MV-4-11 (cell line): ENCODE data around the gene NTHL1.

ENCODE experiments used
- DNase-seq: peaks from one replicate; lab custom pipeline; 2025; lab: John Stamatoyannopoulos, UW

NTHL1 gene

DNA sequence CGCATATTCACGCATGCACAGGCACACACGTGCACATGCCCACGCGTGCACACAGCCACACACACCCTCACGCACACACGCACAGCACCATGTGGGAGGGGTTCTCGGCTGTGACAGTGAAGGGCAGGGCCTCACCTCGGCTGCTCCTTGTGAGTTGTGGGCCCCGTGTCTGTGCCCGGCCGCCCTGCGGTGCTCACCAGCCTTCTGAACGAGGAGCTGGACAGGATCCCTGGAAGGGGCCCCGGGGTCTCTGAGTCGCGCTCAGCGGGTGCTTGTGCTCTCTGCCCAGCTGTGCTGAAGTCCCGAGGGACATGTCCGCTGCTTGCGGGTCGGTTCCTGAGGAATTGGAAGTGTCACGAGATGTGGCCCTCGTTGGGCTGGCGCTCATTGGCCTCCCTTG lies 16.2 kb upstream of the NTHL1 start:
- no peak for DNase-seq

DNA sequence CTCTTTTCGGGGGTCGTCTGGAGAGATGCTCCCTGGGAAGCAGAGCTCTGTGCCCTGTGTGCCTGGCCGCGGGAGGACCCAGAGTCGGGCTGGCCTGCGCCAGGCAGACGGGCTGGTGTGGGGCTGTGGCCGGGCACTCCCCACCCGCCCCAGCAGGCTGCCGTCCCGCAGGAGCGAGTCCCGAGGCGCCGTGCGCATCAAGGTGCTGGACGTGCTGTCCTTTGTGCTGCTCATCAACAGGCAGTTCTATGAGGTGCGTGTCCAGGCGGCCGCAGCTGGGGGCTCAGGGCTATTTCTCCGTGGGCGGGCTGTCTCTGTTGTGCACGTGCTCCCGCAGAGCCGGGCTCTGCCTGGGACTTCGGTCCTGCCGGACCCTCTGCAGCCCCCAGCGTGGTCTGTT lies 15.2 kb upstream of the NTHL1 start:
- no peak for DNase-seq

DNA sequence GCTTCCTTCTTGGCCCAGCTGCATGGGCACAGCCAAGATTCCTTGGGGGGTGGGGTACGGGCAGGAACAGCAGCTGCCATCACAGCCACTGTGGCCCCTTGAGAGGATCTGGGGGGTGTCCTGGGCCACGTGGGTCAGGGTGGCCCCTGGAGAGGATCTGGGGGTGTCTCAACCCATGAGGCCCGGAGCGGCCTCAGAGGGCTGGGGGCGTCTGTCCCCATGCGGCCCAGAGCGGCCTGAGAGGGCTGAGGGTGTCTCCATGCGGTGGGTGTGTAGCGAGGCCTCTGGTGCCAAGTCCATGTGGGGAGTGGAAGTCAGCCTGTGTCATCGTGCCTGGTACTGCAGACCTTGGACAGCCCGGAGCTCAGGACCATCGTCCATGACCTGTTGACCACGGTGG lies 13.9 kb upstream of the NTHL1 start:
- DNase-seq = no peak

DNA sequence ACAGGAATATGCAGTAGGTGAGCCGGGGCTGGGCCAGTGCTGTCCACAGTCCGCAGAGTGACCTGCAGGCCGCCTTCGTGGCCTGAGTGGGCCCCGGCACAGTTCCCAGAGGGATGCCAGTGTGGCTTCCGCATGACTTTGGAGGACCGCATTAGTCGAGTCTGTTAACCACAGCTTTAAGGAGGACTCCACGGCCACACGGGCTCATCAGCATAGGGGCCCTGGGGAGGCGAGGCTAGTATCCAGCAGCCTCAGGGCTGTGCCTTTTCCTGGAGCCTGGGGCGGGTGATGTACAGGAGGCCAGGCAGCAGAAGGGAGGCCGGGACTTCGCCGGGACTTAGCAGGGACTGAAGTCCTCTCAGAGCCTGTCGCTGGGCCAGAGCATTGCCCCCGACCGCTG lies 13.4 kb upstream of the NTHL1 start:
- DNase-seq = no peak

DNA sequence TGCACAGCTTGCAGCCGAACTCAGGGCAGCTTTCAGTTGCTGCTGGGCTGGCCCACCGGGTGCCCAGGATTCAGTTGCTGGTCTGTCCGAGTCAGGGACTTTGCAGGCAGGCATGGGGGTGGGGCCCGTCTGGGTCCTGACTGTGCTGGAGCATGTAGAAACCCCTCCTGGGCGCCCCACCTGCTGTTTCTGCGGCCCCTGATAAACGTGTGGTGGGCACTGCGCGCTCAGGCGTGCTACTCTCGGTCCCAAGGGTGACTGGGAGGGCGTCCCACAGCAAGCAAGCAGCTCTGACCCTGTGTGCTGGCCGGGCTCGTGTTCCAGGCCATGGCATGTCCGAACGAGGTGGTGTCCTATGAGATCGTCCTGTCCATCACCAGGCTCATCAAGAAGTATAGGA lies 12.7 kb upstream of the NTHL1 start:
- DNase-seq = no peak

DNA sequence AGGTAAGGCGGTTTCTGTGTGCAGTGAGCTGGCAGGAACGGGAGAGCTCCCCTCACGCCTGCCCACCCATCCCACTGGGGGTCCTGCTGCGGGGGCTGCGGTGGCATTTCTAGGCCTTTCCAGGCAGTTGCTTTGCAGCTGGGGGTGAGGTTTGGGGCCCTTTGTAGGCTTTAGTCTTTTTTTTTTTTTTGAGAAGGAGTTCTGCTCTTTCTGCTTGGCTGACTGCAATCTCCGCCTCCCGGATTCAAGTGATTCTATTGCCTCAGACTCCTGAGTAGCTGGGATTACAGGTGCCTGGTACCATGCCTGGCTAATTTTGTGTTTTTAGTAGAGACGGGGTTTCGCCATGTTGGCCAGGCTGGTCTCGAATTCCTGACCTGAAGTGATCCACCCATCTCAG lies 11.2 kb upstream of the NTHL1 start:
- no peak for DNase-seq

DNA sequence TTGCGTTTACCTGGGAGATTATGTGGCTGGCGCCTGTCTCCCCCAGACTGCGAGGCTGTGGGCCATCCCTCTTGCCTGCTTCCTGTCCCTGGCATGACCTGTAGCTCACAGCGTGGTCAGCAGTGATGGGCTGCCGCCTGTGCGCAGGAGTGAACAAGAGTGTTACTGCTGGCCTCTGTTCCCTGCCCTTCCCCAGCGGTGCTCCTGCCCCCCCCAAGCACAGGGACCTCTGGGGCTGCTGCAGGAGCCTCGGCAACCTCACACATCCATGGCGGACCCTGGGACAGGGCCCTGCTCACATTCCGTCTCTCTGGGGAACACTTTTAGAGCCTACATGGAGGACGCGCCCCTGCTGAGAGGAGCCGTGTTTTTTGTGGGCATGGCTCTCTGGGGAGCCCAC lies 10.8 kb upstream of the NTHL1 start:
- no peak for DNase-seq

DNA sequence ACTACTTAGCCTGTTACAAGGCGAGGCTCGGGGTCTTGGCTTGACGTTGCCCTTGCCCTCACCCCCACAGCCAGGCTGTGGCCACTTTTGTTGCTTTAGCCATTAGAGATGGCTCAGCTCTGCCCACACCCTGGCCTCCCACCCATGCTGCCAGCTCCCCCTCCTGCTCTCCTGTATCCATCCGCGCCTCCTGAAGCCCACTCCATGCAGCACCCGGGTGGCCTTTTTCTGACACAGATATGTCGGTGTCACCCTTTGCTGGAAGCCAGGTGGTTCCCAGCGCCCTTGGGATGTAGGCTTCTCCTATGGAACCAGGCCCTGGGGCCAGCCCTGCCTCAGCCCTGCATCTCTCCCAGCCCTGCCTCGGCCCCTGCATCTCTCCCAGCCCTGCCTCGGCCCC lies 9.8 kb upstream of the NTHL1 start:
- DNase-seq = no peak

DNA sequence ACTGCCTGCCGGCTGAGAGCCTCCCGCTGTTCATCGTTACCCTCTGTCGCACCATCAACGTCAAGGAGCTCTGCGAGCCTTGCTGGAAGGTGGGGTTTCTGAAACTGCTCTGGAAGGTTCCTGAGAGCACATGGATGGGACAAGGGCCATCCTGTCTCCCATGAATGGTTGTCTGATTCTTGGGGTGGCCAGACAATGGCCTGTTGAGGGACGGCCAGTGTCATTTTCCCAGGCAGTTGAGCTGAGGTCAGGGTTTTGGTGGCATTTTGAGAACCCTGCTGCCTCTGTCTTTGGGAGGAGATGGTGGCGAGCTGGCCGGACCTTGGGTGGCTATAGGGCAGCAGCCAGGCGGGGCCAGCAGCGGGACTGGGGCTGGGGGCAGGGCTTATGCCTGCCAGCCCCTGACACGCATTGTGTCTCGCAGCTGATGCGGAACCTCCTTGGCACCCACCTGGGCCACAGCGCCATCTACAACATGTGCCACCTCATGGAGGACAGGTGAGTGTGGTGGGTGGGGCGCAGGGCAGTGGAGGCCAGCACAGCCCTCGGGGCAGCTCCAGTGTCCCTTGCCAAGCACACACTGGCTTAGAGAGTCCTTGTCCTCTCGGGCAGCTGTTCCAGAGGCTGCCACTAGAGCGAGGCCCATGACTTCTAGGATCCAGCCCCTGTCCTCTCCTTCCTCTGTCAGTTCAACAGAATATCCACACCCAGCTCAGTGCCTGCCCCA lies 9.2 kb upstream of the NTHL1 start:
- peak; percentile 4 for DNase-seq

DNA sequence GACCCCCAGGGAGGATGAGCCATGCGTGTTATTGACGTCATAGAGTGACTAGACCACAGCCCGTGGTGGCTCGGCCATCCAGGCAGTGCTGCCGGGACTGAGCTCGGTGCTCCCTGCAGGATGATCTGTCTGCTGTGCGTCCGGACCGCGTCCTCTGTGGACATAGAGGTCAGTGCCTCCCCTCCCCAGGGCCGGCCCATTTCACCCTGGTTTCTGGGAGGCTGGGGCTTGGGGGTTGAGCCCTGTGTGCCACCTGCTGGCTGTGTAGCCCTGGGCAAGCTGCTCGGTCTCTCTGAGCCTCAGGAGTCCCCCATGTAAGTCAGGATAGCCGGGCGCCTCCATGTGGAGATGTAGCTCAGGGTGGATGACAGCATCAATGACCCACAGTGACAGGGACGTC lies 8.4 kb upstream of the NTHL1 start:
- DNase-seq = no peak

DNA sequence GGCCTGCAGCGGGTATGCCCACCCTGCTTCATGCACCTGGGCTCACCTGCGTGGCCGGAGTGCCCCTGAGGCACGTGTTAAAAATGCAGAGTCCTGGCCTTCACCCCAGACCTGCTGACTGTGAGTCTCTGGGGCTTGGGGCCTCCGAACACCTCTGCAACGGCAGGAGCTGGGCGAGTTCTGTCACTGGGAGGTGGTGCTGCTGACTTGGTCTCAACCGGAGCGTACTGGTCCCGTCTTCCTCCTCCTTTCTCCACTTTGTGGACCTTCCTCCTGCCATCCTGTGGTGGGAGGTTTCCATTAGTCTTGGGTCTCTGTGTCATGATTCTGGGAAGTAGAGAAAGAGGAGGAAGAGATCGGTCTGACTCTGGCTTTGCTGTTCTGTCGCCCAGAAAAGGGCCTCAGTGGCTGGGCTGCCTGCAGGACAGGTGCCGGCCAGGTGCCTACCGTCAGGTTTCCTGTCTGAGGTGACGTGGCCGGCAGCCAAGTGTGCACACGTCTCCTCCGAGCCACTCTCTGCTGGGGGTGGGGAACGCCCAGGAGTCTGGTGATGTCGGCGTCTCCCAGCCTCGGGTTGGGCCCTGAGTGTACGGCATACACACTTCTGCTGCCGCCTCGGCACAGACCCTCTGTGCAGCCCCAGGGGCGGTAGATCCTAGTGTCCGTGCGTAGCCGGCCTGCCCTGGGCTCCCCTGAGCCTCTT lies 7.1 kb upstream of the NTHL1 start:
- DNase-seq = no peak

DNA sequence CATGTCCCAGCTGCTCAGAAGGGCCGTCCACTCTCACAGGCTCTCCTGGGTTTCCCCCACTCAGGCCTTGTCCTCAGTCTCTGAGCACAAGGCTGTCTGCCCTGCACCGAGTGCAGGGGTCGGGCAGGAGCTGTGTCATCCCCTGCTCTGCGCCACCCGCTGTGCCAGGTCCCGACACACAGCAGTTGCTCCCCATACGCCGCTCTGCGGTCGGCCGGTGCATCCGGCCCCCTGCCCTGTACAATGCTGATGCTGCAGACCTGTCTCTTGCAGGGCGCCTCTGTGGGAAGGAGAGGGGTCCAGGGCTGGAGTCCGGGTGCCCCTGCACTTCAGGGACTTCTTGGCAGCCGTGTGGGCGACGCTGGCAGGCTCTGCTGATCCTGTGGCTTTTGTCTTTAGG lies 6.3 kb upstream of the NTHL1 start:
- no peak for DNase-seq

DNA sequence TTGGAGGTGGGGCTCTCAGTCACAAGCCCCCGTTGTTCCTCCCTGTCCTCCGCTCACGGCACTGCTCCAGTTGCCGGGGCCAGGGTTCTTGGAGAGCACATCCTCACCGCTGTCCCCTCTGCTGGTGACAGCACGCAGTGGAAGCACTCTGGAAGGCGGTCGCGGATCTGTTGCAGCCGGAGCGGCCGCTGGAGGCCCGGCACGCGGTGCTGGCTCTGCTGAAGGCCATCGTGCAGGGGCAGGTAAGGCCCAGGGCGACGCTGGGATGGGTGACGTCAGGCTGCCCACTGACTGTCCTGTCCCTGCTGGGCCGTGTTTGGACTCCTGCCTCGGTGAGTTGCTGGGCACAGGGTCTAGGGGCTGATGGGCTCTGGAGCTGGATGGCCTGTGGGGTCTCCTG lies 5.6 kb upstream of the NTHL1 start:
- no peak for DNase-seq

DNA sequence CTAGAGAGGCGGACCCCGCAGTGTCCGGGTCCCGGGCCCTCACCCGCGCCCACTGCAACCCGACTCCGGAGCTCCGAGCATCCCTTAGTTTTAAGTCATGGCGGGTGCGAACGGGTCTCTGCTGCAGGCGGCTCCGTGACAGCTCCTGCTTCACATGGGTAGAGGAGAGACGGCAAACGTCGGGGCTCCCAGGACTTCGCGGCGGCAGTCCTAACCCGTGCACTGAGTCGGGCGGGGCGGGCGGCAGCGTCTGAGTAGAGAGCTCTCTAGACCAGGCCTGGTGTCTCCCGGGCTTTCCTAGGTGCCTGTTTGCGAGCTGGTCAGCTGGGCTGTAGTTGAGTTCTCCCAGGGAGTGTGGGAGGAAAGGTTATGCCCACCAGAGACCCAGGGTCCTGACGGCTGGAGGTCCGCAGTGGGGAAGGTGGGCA lies 496 bp upstream of the NTHL1 start:
- no peak for DNase-seq

DNA sequence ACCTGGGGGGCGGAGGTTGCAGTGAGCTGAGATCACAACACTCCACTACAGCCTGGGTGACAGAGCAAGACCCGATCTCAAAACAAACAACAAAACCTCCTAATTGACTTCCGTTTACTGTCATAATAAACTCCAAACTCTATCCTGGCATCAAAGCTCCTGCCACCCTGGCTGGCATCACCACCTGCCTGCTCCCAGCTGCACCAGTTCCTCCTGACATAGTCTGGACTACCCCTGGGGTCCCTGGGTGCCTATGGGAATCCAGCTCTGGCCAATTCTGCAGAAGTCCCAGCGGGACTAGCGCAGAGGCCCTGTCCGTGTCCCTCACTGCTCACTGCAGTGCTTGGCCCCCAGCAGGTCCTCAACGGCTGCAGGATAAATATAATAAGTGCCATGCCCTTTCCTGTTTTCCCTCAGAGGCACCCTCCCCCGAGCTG lies 723 bp downstream of the NTHL1 start:
- no peak for DNase-seq

DNA sequence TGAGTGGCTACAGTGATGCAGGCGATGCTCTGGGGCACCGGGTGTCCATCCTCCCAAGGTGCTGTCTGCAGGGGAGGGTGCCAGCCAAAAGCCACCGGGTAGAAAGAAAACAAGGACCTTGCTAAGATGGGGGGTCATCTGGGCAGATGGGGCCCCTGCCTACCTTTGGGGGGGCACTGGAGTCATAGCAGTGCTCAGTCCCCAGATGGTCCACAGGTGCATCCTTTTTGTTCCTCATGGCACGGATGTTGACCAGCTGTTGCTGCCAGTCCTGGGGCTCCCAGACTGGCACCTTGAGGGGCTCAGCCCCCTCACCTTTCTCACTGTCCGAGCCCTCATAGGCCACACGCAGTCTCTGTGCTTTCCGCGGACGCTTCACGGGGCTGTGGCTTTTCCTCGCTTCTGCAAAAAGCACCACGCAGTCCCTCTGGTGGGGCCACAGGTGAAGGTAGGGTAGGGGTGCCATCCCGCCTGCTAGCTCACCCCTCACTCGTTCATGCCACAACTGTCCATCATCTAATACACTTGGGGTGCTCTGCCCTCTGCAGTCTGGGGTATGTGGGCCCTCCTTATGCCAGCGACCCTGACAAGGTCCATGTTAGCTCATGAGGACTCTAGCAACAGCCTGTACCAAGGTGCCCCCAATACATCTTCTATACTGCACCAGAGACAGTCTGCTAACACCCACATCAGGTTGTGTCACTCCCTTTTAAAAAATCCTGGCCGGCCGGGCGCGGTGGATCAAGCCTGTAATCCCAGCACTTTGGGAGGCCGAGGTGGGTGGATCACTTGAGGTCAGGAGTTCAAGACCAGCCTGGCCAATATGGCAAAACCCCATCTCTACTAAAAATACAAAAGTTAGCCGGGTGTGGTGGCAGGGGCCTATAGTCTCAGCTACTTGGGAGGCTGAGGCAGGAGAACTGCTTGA lies 1.4 kb downstream of the NTHL1 start:
- no peak for DNase-seq

DNA sequence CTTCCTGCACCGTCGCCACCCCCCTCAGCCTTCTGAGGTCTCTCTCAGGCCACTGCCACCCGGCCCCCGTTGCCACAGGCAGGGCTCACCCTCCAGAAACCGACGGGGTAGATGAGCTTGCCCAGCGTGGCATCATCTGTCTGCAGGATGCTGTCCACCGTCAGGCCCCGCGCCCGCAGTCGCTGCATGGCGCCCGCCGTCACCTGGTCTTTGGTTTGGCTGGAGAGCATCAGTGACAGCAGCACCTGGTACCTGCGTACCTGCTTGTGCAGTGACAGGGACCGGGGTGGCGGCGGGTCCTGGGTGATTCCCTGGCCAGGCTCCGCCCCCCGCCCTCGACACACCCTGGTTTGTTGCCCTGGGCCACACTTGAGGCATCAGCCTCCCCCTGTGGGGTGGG lies 3.1 kb downstream of the NTHL1 start:
- no peak for DNase-seq

DNA sequence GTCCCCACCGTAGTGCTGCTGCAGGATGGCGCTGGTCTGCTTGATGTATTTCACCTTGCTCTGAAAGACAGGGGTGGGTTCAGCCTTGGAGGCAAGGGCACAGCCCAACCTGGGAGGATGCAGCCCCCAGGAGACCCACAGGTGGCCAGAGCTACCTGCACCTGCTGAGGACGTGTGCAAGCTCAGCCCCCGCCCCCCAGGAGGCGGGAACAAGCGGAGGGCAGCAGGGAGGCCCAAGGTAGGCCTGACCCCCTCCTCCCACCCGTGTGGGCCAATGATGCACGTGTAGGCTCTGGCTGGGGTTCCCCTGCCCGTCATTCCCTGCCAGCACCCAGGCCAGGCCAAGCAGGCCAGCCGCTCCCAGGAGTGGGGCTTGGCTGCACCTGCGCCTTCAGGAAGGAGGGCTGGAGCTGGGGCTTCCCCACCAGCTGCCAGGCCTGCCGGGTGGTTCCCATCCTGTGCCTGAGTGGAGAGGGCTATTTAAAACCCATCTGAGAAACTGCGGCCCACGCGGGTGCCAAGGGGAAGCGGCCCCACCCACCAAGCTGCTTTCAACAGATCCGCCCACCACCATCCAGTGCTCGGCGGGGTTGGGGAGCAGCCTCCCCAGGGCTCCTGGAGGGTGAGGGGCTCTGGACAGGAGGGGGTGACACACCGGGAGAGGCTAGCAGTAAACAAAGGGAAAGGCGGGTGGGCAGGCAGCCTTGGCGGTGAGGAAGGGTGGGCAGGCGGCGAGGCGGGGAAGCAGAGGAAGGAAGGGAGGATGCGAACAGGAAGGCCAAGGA lies 3.8 kb downstream of the NTHL1 start:
- no peak for DNase-seq

DNA sequence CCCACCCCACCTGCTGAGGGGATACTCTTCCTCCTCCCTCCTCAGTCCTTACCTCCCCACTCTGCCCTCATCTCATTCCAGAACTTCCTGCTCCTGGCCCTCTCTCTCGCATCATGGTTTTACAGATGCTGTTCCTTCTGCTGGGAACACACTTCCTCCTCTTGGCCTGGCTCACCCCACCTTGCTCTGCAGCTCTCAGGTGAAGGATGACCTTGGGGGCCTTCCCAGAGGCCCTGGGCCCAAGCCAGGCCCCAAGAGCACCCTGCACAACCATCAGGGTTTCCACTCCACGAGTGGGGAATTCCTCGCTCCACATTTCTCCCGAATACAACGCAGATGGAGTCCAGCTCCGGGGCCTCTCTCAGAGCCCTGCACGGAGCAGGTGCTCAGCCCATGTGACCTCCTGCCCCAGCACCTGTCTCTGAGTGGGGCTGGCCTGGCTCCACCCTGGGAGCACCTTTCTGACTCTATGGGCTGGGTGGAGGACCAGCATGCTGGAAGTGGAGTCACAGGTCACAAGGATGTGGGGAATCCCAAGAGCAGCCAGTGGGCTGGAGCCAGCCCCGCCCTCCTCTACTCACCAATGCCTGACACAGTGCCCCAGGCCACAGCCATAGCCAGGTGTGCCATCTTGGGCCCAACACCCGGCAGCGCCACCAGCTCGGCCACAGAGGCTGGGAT lies 4.5 kb downstream of the NTHL1 start:
- DNase-seq = no peak

DNA sequence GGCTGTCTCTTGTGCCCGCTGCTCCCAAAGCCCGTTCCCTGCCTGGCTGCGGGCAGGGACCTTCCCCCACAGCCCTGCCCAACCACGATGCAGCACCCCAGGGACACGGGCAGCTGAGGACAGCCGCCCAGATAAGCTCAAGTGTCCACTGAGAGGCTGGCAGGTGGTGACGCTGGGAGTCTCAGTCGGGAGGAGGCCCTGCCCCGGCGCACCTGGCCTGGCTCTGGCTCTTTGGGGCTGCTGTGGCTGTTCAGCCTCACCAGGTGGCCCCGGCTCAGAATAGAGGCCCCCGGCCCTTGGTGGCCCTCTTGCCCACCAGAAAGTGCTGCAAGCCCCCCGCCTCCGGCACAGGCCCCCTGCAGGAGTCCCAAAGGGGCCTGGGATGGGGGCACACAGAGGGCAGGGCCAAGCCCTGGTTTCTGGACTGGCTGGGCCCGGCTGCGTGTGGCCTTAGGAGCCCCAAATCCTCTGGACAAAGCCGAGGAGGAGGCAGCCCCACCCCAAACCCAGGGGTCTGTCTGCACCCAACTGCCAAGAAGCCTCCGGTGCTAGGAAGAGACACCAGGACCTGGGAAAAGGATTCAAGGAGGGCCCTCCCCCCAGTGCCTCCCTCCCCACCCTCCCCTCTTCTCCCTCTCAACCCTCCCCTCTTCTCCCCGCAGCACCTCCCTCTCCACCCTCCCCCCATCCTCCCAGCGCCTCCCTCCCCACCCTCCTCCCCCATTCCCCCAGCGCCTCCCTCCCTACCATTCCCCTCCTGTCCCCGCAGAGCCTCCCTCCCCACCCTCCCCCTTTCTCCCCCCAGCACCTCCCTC lies 5.3 kb downstream of the NTHL1 start:
- DNase-seq = no peak
